H9 (cell line): Measurements from ENCODE around the gene NXPH4. TPM values are rescaled to one million over a fixed set of nuclear protein-coding genes. Genes with fewer than 3 reads are reported as not detected.

Experiments used
- DNase-seq: peaks from one replicate; pipeline ENCODE4 v3.0.0-alpha.2; 2017
- H2AFZ ChIP-seq: one replicate; pipeline ENCODE4 v1.6.1; 2013; ENCODE audit warnings: mild to moderate bottlenecking, low read length, control low read depth, moderate library complexity
- H2AK5ac ChIP-seq: 2 replicates; pipeline ENCODE4 v1.6.1; 2013; ENCODE audit warnings: low read length, control low read depth, mixed read lengths; ENCODE audit not compliant: insufficient read length
- H2BK120ac ChIP-seq: one replicate; pipeline ENCODE4 v1.6.1; 2013; ENCODE audit warnings: low read depth, mild to moderate bottlenecking, low read length, control low read depth, inconsistent platforms; ENCODE audit not compliant: poor library complexity, severe bottlenecking
- H2BK12ac ChIP-seq: 2 replicates; pipeline ENCODE4 v1.6.1; 2013; ENCODE audit warnings: low read length, control low read depth, mixed read lengths, low read depth; ENCODE audit not compliant: insufficient read length
- H2BK15ac ChIP-seq: 2 replicates; pipeline ENCODE4 v1.6.1; 2013; ENCODE audit warnings: low read depth, low read length, control low read depth
- H2BK20ac ChIP-seq: one replicate; pipeline ENCODE4 v1.6.1; 2013; ENCODE audit warnings: low read depth, mild to moderate bottlenecking, low read length, control low read depth, inconsistent platforms; ENCODE audit not compliant: poor library complexity, severe bottlenecking
- H2BK5ac ChIP-seq: 2 replicates; pipeline ENCODE4 v1.6.1; 2013; ENCODE audit warnings: low read length, control low read depth, mixed read lengths; ENCODE audit not compliant: insufficient read length
- H3K14ac ChIP-seq: 2 replicates; pipeline ENCODE4 v1.6.1; 2013; ENCODE audit warnings: low read length, control low read depth; ENCODE audit not compliant: insufficient read depth
- H3K18ac ChIP-seq: 2 replicates; pipeline ENCODE4 v1.6.1; 2013; ENCODE audit warnings: low read depth, mild to moderate bottlenecking, mixed read lengths, low read length, control low read depth; ENCODE audit not compliant: insufficient read length
- H3K23ac ChIP-seq: 2 replicates; pipeline ENCODE4 v1.6.1; 2013; ENCODE audit warnings: low read length, control low read depth, mixed read lengths, low read depth; ENCODE audit not compliant: insufficient read length
- H3K23me2 ChIP-seq: 2 replicates; pipeline ENCODE4 v1.6.1; 2013; ENCODE audit warnings: low read depth, mild to moderate bottlenecking, mixed read lengths, low read length, control low read depth; ENCODE audit not compliant: insufficient read length, poor library complexity, severe bottlenecking
- H3K27ac ChIP-seq: 2 replicates; pipeline ENCODE4 v1.5.1; 2013; ENCODE audit warnings: low read length, control low read depth, mixed read lengths, low read depth; ENCODE audit not compliant: insufficient read length
- H3K27me3 ChIP-seq: 2 replicates; pipeline ENCODE4 v1.6.1; 2013; ENCODE audit warnings: low read length, control low read depth, inconsistent platforms; ENCODE audit not compliant: insufficient read depth
- H3K4ac ChIP-seq: 2 replicates; pipeline ENCODE4 v1.6.1; 2013; ENCODE audit warnings: low read depth, mild to moderate bottlenecking, control low read depth, inconsistent platforms, low read length, moderate library complexity
- H3K4me1 ChIP-seq: 2 replicates; pipeline ENCODE4 v1.6.1; 2013; ENCODE audit warnings: low read length, control low read depth, inconsistent platforms; ENCODE audit not compliant: insufficient read depth
- H3K4me2 ChIP-seq: 2 replicates; pipeline ENCODE4 v1.6.1; 2013; ENCODE audit warnings: low read length, control low read depth, mixed read lengths; ENCODE audit not compliant: insufficient read length, insufficient read depth
- H3K56ac ChIP-seq: 2 replicates; pipeline ENCODE4 v1.6.1; 2013; ENCODE audit warnings: low read depth, mild to moderate bottlenecking, mixed read lengths, low read length, control low read depth; ENCODE audit not compliant: insufficient read length
- H3K79me1 ChIP-seq: 2 replicates; pipeline ENCODE4 v1.6.1; 2013; ENCODE audit warnings: low read depth, mild to moderate bottlenecking, moderate library complexity, low read length, control low read depth, inconsistent platforms; ENCODE audit not compliant: insufficient read depth, poor library complexity, severe bottlenecking
- H3K79me2 ChIP-seq: 2 replicates; pipeline ENCODE4 v1.6.1; 2013; ENCODE audit warnings: low read length, control low read depth, inconsistent platforms; ENCODE audit not compliant: insufficient read depth
- H3K9ac ChIP-seq: 2 replicates; pipeline ENCODE4 v1.6.1; 2013; ENCODE audit warnings: low read length, control low read depth, mixed read lengths; ENCODE audit not compliant: insufficient read length; ENCODE audit errors: extremely low read depth
- H3K9me3 ChIP-seq: one replicate; pipeline ENCODE4 v1.6.1; 2013; ENCODE audit warnings: low read depth, low read length, inconsistent platforms; ENCODE audit not compliant: control insufficient read depth
- H3T11ph ChIP-seq: one replicate; pipeline ENCODE4 v1.6.1; 2013; ENCODE audit warnings: mild to moderate bottlenecking, low read length, control low read depth, inconsistent platforms
- H4K20me1 ChIP-seq: one replicate; pipeline ENCODE4 v1.6.1; 2013; ENCODE audit not compliant: control insufficient read depth, insufficient read length, insufficient read depth
- H4K5ac ChIP-seq: 2 replicates; pipeline ENCODE4 v1.6.1; 2013; ENCODE audit warnings: low read depth, mild to moderate bottlenecking, mixed read lengths, low read length, control low read depth; ENCODE audit not compliant: insufficient read length
- H4K8ac ChIP-seq: replicated peaks from 2 replicates; pipeline ENCODE4 v1.6.1; 2013; ENCODE audit warnings: low read length, control low read depth, mixed read lengths, low read depth; ENCODE audit not compliant: insufficient read length
- H4K91ac ChIP-seq: 2 replicates; pipeline ENCODE4 v1.6.1; 2013; ENCODE audit warnings: low read depth, mild to moderate bottlenecking, moderate library complexity, mixed read lengths, low read length, control low read depth; ENCODE audit not compliant: insufficient read length
- H3K27ac Mint-ChIP-seq, 3 experiments: 2 replicates in 2 of 3; 3 replicates in 1 of 3; pipeline ENCODE4 v1.8.0; 2020 to 2021; ENCODE audit warnings: mixed read lengths in 3 of 3, mild to moderate bottlenecking in 1 of 3, moderate library complexity in 1 of 3
- H3K27me3 Mint-ChIP-seq: 2 replicates; pipeline ENCODE4 v1.8.0; 2021; ENCODE audit warnings: low read depth, mild to moderate bottlenecking, moderate library complexity, mixed read lengths
- H3K36me3 Mint-ChIP-seq, 3 experiments: 2 replicates in 2 of 3; 3 replicates in 1 of 3; pipeline ENCODE4 v1.8.0; 2020 to 2021; ENCODE audit warnings: low read depth in 3 of 3, mixed read lengths in 3 of 3; ENCODE audit not compliant: insufficient read depth in 1 of 3
- H3K4me1 Mint-ChIP-seq, 2 experiments: 2 replicates each; pipeline ENCODE4 v1.8.0; 2020; ENCODE audit warnings: mixed read lengths in 2 of 2
- H3K4me3 Mint-ChIP-seq, 2 experiments: 2 replicates in 1 of 2; 3 replicates in 1 of 2; pipeline ENCODE4 v1.8.0; 2020 to 2021; ENCODE audit warnings: mild to moderate bottlenecking in 2 of 2, mixed read lengths in 2 of 2, moderate library complexity in 1 of 2
- H3K9me3 Mint-ChIP-seq, 2 experiments: 2 replicates in 1 of 2; 3 replicates in 1 of 2; pipeline ENCODE4 v1.8.0; 2020; ENCODE audit warnings: mild to moderate bottlenecking in 2 of 2, mixed read lengths in 2 of 2, moderate library complexity in 1 of 2
- CTCF ChIP-seq: fragments of 200-600 bp; sonication (generic); conservative IDR thresholded peaks from 3 replicates; pipeline ENCODE4 v1.8.0; 2021; ENCODE audit warnings: antibody characterized with exemption, mild to moderate bottlenecking
- WGBS: extraction: QIAGEN DNeasy Blood & Tissue Kit; methylation state at CpG from one replicate; pipeline ENCODE4 v1.1.7; 2013; ENCODE audit warnings: missing lambda C conversion rate, low lambda C conversion rate, mixed read lengths; ENCODE audit not compliant: insufficient read length; ENCODE audit errors: extremely low coverage; 5-methylcytosine and 5-hydroxymethylcytosine counted together
- total RNA-seq: library from RNA; stranded (reverse); gene quantifications from 2 replicates; pipeline ENCODE4 v1.2.1, GENCODE V29; 2021

NXPH4 gene
- total RNA-seq, 1 experiment from 2014 or later, result 2.1 TPM

DNA sequence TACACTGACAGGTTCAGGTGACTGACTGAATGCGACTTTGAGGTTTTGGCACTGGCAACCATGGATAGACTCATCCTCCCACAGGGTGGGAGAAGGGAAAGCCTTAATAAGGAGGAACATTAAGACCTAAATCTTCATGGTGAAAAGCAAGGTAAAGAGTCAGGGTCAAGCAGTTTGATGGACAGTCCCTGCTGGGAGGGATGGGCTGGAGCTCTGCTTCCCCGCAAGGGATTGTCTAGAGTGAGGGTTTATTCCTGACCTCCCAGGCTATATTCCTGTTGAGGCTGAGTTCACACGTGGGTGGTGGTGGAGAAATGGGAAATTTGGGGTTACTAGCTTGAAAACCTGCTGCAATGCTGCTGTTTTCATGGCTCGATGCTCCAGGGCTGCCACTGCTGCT lies 43.8 kb downstream of the NXPH4 start:
- H3K27ac Mint-ChIP-seq, result peak overlapping the region in 1 of 3 experiments; percentile 53; a peak in 2 of 7 replicates
- no peak overlapping the region for H2BK5ac ChIP-seq
- no CpG with 5 or more reads among the region's 4 CpGs for WGBS

More for the DNA sequence above, 43.8 kb downstream of the NXPH4 start:
- H3K27me3 Mint-ChIP-seq, result no peaks in the 10 kb centered on the region
- TF ChIP-seq CTCF, result no peak
- no peaks in the 10 kb centered on the region for H3K79me1 ChIP-seq
- no peak overlapping the region for H3K4ac ChIP-seq
- no peak overlapping the region for H2BK120ac ChIP-seq
- no peak overlapping the region for H3K14ac ChIP-seq
- no peak overlapping the region for H4K5ac ChIP-seq
- DNase-seq, result no peak
- H2AK5ac ChIP-seq, result no peak overlapping the region
- H3K4me3 Mint-ChIP-seq, result no peak overlapping the region
- H3K18ac ChIP-seq, result no peak overlapping the region
- no peak overlapping the region for H2BK12ac ChIP-seq
- peaks cover 12 to 23% of the 10 kb centered on the region in 2 experiments for H3K4me1 Mint-ChIP-seq
- peaks cover 0 to 48% (median 30%) of the 10 kb centered on the region in 3 experiments; a peak in 6 of 7 replicates for H3K36me3 Mint-ChIP-seq
- no peak overlapping the region for H3K9ac ChIP-seq
- H3T11ph ChIP-seq, result no peak overlapping the region
- H3K79me2 ChIP-seq, result no peaks in the 10 kb centered on the region
- no peak overlapping the region for H2BK15ac ChIP-seq
- H3K27ac ChIP-seq, result no peak overlapping the region
- no peak overlapping the region for H3K4me2 ChIP-seq
- no peak overlapping the region for H3K23ac ChIP-seq
- no peak overlapping the region for H4K91ac ChIP-seq
- H3K9me3 Mint-ChIP-seq, result no peaks in the 10 kb centered on the region
- no peak overlapping the region for H2BK20ac ChIP-seq
- H3K27me3 ChIP-seq, result no peaks in the 10 kb centered on the region
- H2AFZ ChIP-seq, result no peak overlapping the region
- H4K8ac ChIP-seq, result no peak overlapping the region
- H3K4me1 ChIP-seq, result no peaks in the 10 kb centered on the region; the same call in 1 of the 2 replicates
- no peaks in the 10 kb centered on the region for H3K23me2 ChIP-seq
- no peaks in the 10 kb centered on the region for H3K9me3 ChIP-seq
- no peak overlapping the region for H3K56ac ChIP-seq
- no peaks in the 10 kb centered on the region for H4K20me1 ChIP-seq
